Measurements from ENCODE around the gene CPAMD8. TPM values are rescaled to one million over a fixed set of nuclear protein-coding genes. Genes with fewer than 3 reads are reported as not detected.
A peak's percentile ranks its signal among the peaks of the same experiment; 100 is the strongest.

The CPAMD8 gene
- total RNA-seq, 2 experiments from 2014 or later = 0.32 to 1.2 TPM

- Histone ChIP-seq H3K79me2 (ENCODE audit: insufficient read depth, low read depth, low read length) (no peaks in the 10 kb centered on the region), H3K27ac (ENCODE audit: low read depth, low read length, poor library complexity, severe bottlenecking) (no peak overlapping the region), H3K9me2 (ENCODE audit: insufficient read depth, low read length) (no peaks in the 10 kb centered on the region), H3K36me3 (ENCODE audit: insufficient read depth, low read length) (no peaks in the 10 kb centered on the region), H3K4me3 (ENCODE audit: low read depth, low read length, poor library complexity, severe bottlenecking) (peak overlapping the region; percentile 75), H4K20me1 (ENCODE audit: insufficient read depth, low read length) (no peaks in the 10 kb centered on the region), H3K4me1 (ENCODE audit: insufficient read depth, low read length, poor library complexity, severe bottlenecking) (peaks cover 28% of the 10 kb centered on the region), H2AFZ (ENCODE audit: low read length) (peak overlapping the region; percentile 66), H3K4me2 (ENCODE audit: low read length) (peak overlapping the region; percentile 71), H3K9me3 (ENCODE audit: low read length) (no peaks in the 10 kb centered on the region)
- CTCF ChIA-PET (ENCODE audit: unreplicated experiment) = no interaction called here
- POLR2A ChIA-PET = no interaction called here
- TF ChIP-seq EZH2phosphoT487 (IDR thresholded peaks at IDR 0.05; ENCODE audit: borderline replicate concordance, low read depth, low read length) = no peak
- TF ChIP-seq, protein P1, sequence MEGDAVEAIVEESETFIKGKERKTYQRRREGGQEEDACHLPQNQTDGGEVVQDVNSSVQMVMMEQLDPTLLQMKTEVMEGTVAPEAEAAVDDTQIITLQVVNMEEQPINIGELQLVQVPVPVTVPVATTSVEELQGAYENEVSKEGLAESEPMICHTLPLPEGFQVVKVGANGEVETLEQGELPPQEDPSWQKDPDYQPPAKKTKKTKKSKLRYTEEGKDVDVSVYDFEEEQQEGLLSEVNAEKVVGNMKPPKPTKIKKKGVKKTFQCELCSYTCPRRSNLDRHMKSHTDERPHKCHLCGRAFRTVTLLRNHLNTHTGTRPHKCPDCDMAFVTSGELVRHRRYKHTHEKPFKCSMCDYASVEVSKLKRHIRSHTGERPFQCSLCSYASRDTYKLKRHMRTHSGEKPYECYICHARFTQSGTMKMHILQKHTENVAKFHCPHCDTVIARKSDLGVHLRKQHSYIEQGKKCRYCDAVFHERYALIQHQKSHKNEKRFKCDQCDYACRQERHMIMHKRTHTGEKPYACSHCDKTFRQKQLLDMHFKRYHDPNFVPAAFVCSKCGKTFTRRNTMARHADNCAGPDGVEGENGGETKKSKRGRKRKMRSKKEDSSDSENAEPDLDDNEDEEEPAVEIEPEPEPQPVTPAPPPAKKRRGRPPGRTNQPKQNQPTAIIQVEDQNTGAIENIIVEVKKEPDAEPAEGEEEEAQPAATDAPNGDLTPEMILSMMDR (conservative IDR thresholded peaks at IDR 0.05; ENCODE audit: low read length) = no peak
- DNase-seq (ENCODE audit: low spot score) = no peak
- no TSS peak for BruUV-seq (replicated peaks)
- intact Hi-C loops (cut with micrococcal nuclease; ENCODE audit: unreplicated experiment) = loop anchor here (2.0 to 10.0 kb wide), 5 partner anchors 71 to 347 kb away; partner anchors contain the start of genes NR2F6 and SIN3B
Measured at GRCh38 chr19:16897856-16898161, 128.8 kb downstream of the CPAMD8 start.

DNA sequence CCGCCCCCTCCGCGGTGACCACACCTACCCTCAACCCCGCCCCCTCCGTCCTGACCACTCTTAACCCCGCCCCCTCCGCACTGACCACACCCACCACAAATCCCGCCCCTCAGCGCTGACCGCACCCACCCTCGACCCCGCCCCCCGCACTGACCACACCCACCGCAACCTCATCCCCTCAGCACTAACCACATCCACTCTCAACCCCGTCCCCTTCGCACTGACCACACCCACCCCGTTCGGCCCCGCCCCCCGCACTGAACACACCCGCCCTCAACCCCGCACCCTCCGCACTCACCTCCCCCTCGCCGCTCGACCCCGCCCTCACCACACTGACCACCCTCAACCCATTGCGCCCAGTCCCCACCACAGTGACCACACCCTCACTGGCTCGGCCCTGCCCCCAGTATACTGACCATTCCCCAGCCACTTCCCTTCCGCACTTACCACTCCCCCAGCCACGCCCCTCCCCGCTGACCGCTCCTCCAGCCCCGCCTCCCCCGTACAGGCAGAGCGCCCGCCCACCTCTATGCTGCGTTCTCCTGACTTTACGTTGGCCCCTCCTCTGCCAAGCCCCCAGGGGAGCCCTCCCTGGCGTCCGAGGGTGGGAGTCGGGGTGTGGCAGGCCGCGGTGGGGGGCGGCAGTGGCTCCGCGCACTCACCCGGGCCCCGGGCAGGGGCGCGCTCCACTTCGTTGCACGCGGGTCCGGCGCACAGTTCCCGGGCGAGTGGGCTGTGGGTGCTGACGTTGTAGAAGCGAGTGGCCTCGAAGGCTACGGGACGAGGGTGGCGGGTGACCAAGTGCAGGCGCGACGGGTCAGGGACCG, 129.4 kb downstream of the CPAMD8 start:
- H3K9me2 ChIP-seq (ENCODE audit: insufficient read depth, low read length) = no peaks in the 10 kb centered on the region
- peak overlapping the region; percentile 71 for H3K4me2 ChIP-seq (ENCODE audit: low read length)
- no peaks in the 10 kb centered on the region for H4K20me1 ChIP-seq (ENCODE audit: insufficient read depth, low read length)
- H3K4me3 ChIP-seq (ENCODE audit: low read depth, low read length, poor library complexity, severe bottlenecking) = peak overlapping the region; percentile 75
- peak; percentile 86 for DNase-seq (ENCODE audit: low spot score)
- no peak for TF ChIP-seq EZH2phosphoT487 (IDR thresholded peaks at IDR 0.05; ENCODE audit: borderline replicate concordance, low read depth, low read length)
- TF ChIP-seq, protein P1 (conservative IDR thresholded peaks at IDR 0.05; ENCODE audit: low read length) = no peak
- H3K9me3 ChIP-seq (ENCODE audit: low read length) = no peaks in the 10 kb centered on the region
- ChIA-PET CTCF (ENCODE audit: unreplicated experiment) (no interaction called here), POLR2A (no interaction called here)
- no TSS peak for BruUV-seq (replicated peaks)
- intact Hi-C loops (cut with micrococcal nuclease; ENCODE audit: unreplicated experiment) = loop anchor here (5.0 to 10.0 kb wide), 3 partner anchors 70 to 348 kb away; partner anchors contain the start of genes NR2F6 and SIN3B
- no peaks in the 10 kb centered on the region for H3K36me3 ChIP-seq (ENCODE audit: insufficient read depth, low read length)
- H3K79me2 ChIP-seq (ENCODE audit: insufficient read depth, low read depth, low read length) = no peaks in the 10 kb centered on the region
- no peak overlapping the region for H3K27ac ChIP-seq (ENCODE audit: low read depth, low read length, poor library complexity, severe bottlenecking)
- peak overlapping the region; percentile 66 for H2AFZ ChIP-seq (ENCODE audit: low read length)
- H3K4me1 ChIP-seq (ENCODE audit: insufficient read depth, low read length, poor library complexity, severe bottlenecking) = peaks cover 32% of the 10 kb centered on the region
